Keratinocyte (primary cell): Measurements from ENCODE around the gene BLTP3A.

Source experiments
- EZH2 ChIP-seq: IDR thresholded peaks from one replicate; pipeline ENCODE4 v1.6.1; 2012; ENCODE audit warnings: inconsistent platforms, mild to moderate bottlenecking, low read length, moderate library complexity
- TF ChIP-seq, protein P1 (sequence below), 3 experiments: IDR thresholded peaks in 1 of 3; conservative IDR thresholded peaks in 1 of 3; optimal IDR thresholded peaks in 1 of 3; 2 replicates in 2 of 3; 3 replicates in 1 of 3; pipeline versions ENCODE3 to v1.5.1; 2011; ENCODE audit warnings: low read length in 3 of 3, mild to moderate bottlenecking in 3 of 3, moderate library complexity in 2 of 3, control low read depth in 1 of 3, inconsistent platforms in 1 of 3; ENCODE audit not compliant: insufficient read depth in 2 of 3; ENCODE audit errors: extremely low read depth in 1 of 3

DNA sequence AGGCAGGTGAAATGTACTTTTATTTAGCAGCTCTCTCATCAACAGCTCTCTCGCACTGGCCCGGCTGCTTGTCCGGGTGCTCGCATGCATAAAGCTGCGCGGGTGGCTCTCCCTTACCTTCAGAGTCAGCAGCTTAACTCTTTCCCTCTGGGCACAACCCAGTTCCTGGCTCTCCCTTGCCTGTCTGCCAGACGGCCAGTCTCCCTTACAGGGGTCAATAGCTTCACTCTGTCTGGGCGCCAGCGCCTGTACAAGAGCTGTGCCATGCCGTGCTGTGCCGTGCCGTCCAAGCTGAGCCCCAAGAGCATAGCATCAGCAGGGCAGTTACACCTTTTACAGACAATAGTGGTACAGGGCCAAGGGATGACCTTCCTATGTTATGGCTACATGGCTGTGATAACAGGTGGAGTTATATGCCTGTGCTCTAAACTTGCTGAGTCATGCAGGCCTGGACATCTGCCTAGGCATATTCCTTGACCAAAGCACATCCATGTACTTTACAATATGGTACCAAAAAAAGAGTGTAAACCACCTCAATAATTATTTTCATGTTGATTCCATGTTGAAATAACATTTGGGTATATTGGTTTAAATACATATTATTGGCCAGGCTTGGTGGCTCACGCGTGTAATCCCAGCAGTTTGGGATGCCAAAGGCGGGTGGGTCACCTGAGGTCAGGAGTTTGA lies 47.9 kb downstream of the BLTP3A start:
- TF ChIP-seq, protein P1, sequence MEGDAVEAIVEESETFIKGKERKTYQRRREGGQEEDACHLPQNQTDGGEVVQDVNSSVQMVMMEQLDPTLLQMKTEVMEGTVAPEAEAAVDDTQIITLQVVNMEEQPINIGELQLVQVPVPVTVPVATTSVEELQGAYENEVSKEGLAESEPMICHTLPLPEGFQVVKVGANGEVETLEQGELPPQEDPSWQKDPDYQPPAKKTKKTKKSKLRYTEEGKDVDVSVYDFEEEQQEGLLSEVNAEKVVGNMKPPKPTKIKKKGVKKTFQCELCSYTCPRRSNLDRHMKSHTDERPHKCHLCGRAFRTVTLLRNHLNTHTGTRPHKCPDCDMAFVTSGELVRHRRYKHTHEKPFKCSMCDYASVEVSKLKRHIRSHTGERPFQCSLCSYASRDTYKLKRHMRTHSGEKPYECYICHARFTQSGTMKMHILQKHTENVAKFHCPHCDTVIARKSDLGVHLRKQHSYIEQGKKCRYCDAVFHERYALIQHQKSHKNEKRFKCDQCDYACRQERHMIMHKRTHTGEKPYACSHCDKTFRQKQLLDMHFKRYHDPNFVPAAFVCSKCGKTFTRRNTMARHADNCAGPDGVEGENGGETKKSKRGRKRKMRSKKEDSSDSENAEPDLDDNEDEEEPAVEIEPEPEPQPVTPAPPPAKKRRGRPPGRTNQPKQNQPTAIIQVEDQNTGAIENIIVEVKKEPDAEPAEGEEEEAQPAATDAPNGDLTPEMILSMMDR (optimal IDR thresholded peaks at IDR 0.05 in 1 of 3, IDR thresholded peaks at IDR 0.05 in 1 of 3, conservative IDR thresholded peaks at IDR 0.05 in 1 of 3; ENCODE audit: extremely low read depth in 1 of 3, insufficient read depth in 2 of 3, low read length in 3 of 3), result no peak
- TF ChIP-seq EZH2, result no peak
